GM10266 (cell line): ENCODE data around the gene TRAFD1.
"Not testable (repeated sequence)": the region's sequence is repeated elsewhere in the genome, so short reads cannot be mapped to it uniquely, and the experiment has no call there.

Experiments
- DNase-seq: peaks from one replicate; pipeline ENCODE4 v3.0.0; 2012; ENCODE audit errors: extremely low spot score
- TF ChIP-seq, protein P1 (sequence below): IDR thresholded peaks from 2 replicates; pipeline ENCODE4 v1.5.1; 2012; ENCODE audit warnings: mild to moderate bottlenecking, low read depth; ENCODE audit not compliant: control insufficient read depth, insufficient read depth; ENCODE audit errors: missing control alignments

The TRAFD1 gene

DNA sequence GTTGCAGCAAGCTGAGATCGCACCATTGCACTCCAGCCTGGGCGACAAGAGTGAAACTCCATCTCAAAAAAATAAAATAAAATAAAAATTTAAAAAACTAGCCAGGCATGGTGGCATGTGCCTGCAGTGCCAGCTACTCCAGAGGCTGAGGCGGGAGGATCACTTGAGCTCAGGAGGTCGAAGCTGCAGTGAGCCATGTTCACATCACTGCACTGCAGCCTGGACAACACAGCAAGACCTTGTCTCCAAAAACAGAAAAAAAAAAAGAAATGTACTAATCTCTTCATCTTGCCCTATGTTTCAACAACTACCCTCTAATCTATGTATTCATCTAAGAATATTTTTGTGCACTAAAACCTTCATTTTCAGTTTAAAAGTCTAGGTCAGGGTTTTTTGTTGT lies 23.2 kb upstream of the TRAFD1 start:
- DNase-seq, result no peak
- TF ChIP-seq, protein P1, sequence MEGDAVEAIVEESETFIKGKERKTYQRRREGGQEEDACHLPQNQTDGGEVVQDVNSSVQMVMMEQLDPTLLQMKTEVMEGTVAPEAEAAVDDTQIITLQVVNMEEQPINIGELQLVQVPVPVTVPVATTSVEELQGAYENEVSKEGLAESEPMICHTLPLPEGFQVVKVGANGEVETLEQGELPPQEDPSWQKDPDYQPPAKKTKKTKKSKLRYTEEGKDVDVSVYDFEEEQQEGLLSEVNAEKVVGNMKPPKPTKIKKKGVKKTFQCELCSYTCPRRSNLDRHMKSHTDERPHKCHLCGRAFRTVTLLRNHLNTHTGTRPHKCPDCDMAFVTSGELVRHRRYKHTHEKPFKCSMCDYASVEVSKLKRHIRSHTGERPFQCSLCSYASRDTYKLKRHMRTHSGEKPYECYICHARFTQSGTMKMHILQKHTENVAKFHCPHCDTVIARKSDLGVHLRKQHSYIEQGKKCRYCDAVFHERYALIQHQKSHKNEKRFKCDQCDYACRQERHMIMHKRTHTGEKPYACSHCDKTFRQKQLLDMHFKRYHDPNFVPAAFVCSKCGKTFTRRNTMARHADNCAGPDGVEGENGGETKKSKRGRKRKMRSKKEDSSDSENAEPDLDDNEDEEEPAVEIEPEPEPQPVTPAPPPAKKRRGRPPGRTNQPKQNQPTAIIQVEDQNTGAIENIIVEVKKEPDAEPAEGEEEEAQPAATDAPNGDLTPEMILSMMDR, result no peak

DNA sequence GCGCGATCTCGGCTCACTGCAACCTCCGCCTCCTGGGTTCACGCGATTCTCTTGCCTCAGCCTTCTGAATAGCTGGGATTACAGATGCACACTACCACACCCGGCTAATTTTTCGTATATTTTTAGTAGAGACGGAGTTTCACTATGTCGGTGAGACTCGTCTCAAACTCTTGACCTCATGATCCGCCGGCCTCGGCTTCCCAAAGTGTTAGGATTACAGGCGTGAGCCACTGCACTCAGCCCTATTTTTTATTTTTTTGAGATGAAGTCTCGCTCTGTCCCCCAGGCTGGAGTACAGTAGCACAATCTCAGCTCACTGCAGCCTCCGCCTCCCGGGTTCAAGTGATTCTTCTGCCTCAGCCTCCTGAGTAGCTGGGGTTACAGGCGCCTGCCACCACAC lies 22.6 kb upstream of the TRAFD1 start:
- DNase-seq, result not testable (repeated sequence)

DNA sequence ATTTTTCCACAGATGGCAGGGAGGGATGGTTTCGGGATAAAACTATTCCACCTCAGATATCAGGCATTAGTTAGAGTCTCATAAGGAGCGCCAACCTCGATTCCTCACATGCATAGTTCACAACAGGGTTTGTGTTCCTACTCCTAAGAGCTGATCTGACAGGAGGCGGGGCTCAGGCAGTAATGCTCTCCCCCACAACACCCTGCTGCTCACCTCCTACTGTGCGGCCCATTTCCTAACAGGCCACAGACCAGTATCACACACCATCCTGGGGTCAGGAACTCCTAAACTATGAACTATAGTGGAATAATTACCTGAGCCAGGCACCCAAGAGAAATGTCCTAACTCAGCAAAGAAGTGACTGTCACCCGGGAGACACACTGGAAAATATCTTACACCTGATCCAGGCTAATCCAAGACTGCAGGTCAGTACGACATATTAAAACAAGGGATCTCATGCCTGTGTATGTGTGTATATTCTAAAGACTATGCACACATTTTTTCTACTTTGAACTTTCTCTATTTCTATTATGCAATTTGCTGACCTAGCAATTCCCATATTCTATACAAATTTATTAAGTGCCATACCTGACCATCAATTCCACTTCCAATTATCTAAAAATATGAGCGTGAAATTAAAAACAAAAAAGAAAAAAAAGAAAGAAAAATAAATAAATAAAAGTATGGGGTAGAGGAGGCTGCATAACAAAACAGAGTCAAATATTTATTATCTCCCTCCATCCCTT lies 21.4 kb upstream of the TRAFD1 start:
- TF ChIP-seq, protein P1, result no peak
- DNase-seq, result no peak

DNA sequence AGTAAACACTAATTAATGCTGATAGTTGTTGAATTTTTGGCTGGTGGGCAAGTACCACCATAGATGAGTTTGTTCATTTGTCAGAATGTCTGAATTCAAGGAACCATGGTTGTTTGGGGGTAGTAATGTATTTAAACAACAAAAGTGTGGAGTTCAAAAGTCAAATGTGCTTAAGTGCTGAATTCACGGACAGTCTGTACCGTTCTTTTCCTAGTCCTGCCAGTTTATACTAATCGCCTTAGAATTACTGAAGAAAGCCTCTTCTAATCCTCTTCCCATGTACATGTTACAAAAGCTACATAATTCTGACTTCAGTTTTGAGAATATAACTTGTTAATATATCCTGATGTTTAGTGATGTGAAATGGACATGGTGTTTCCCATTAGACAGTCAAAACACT lies 19.5 kb upstream of the TRAFD1 start:
- DNase-seq, result no peak
- TF ChIP-seq, protein P1, result no peak

DNA sequence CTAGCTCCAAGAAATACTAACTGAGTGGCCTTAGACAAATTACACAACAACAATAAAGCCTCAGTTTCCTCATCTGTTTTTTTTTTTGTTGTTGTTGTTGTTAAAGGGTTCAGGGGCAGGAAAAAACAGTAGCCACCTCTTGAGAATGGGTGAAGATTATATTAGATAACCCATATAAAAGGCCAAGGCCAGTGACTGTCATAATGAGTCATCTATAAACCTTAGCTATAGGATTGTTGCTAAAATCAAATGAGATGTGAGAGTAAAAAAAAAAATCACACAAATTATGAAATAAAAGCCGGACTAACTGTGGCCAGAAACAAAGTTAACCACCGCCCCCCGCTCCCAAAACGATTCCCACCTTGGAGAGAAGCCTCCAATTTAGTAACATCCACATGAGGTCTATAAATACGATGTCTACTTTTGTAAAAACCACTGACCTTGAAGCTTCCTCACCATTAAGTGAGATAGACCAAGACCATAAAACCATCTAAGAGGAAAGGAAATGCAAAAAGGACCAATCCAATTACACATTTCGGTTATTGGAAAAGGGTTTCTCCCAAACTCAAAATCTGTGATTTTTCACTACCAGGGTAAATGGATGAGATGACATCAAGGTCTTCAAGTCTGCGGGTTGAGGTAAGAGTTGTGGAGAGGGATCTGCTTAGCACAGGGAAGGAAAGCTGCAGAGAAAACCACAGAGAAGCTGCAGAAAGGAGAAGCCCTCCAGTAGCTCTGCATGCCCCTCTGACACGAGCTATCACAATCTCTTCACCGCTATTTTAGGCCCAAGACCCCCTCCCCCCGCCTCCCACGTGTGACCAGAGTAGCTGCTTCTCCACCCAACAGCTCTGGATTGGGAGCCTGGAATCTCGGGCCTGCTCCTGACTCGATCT lies 17.8 kb upstream of the TRAFD1 start:
- no peak for DNase-seq

DNA sequence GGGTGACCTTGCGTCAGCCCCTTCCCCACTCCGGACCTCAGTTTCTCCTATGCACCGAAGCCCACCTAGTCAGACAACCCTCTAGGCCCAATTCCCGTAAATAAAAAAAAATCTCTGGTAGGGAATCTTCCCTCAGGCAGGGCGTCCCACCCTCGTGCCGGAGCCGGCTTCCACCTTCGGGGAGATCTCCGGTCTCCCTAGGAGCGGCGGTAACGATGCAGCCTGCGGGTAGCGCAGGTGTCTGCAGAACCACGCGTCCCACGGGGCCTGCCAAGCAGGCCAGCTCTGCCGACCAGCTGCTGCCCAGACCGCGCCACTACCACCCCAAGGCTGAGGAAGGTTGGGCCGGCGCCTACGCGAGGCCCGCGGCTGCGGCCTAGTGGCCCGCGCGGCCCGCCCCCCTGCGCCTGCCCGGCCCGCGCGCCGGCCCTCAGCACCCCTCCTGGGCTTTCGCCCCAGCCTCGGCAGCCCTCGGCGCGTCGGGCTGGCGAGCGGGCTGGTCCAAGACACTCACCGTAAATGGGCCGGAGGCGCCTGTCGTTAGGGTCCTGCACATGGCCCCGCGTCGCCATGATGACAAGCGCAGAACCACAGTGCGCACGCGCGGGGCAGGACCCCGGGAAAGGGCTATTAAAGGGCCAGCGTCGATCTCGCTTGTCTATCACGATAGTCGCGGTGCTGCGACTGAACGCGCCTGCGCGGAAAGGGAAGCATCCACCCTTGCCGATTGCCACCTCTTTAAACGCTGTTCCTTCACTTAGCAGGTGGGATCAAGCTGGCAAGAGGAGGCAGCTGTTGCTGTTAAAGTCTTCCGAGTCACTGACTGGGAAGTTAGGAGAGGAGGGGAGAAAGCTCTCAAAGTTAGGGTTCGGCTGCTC lies 16.9 kb upstream of the TRAFD1 start, which contains the start of gene NAA25:
TSS of gene NAA25 (minus strand) at position 582 of the 878 bp plus-strand sequence. CDS start at position 572, 10 bp downstream.
- TF ChIP-seq, protein P1, result no peak
- peak; percentile 92 for DNase-seq

More for the DNA sequence above, 17.8 kb upstream of the TRAFD1 start:
- TF ChIP-seq, protein P1, result no peak

DNA sequence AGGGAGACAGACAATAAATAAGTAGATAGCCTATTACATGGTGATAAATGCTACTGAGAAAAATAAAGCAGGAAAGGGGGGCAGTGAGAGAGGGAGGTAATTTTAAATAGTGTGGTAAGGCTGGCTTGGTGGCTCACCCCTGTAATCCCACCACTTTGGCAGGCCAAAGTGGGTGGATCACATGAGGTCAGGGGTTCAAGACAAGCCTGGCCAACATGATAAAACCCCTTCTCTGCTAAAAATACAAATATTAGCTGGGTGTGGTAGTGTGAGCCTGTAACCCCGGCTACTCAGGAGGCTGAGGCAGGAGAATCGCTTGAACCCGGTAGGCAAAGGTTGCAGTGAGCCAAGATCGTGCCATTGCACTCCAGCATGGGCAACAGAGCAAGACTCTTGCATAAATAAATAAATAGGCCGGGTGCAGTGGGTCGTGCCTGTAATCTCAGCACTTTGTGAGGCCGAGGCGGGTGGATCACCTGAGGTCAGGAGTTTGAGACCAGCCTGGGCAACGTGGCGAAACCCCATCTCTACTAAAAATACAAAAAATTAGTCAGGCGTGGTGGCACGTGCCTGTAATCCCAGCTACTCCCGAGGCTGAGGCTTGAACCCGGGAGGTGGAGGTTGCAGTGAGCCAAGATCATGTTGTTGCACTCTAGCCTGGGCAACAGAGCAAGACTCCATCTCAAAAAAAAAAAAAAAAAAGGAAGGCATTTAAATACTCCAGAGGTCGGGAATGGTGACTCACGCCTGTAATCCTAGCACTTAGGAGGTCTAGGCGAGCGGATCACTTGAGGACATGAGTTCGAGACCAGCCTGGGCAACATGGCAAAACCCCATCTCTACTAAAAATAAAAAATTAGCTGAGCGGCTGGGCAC lies 14.3 kb upstream of the TRAFD1 start:
- not testable (repeated sequence) for DNase-seq
